AG04449 (cell line): ENCODE results near the gene PCCA.

Experiments
- CTCF ChIA-PET: fragments of 350-600 bp; formaldehyde crosslinking; extraction: SDS; loops from one replicate; lab custom pipeline; 2021; ENCODE audit warnings: antibody characterized with exemption; lab: Yijun Ruan, JAX
- POLR2A ChIA-PET: fragments of 400-600, 350-600 bp; formaldehyde crosslinking; extraction: SDS; loops from one replicate; lab custom pipeline; 2020; ENCODE audit warnings: antibody characterized with exemption, inconsistent platforms; lab: Yijun Ruan, JAX
- DNase-seq: peaks from one replicate; pipeline ENCODE4 v3.0.0-alpha.2; 2010; ENCODE audit warnings: low read depth, low spot score
- H3K4me3 ChIP-seq: 2 replicates; pipeline ENCODE4 v1.5.1; 2011; ENCODE audit warnings: low read depth, mild to moderate bottlenecking, control low read depth, low read length
- CTCF ChIP-seq: IDR thresholded peaks from one replicate; pipeline ENCODE4 v1.5.1; 2011; ENCODE audit warnings: mild to moderate bottlenecking, moderate library complexity, low read length, control low read depth, inconsistent platforms; ENCODE audit not compliant: insufficient read depth; ENCODE audit errors: missing control alignments

PCCA gene

GRCh38 chr13:100478107-100478809 lies 389.4 kb downstream of the PCCA start:
- POLR2A ChIA-PET = no interaction called here
- no peak for TF ChIP-seq CTCF
- DNase-seq = no peak
- H3K4me3 ChIP-seq = no peak overlapping the region
- CTCF ChIA-PET = no interaction called here

GRCh38 chr13:100480676-100481075 lies 391.8 kb downstream of the PCCA start:
- no peak for DNase-seq
- CTCF ChIA-PET = interaction anchor here (1.3 to 1.5 kb wide), 2 partner anchors 13 to 34 kb away, joined by 3 to 5 read pairs; no protein-coding TSS in a partner anchor
- no peak overlapping the region for H3K4me3 ChIP-seq
- POLR2A ChIA-PET = no interaction called here
- no peak for TF ChIP-seq CTCF

GRCh38 chr13:100483139-100483538 lies 394.2 kb downstream of the PCCA start:
- TF ChIP-seq CTCF = no peak
- H3K4me3 ChIP-seq = no peak overlapping the region
- ChIA-PET CTCF (no interaction called here), POLR2A (no interaction called here)
- DNase-seq = no peak

DNA sequence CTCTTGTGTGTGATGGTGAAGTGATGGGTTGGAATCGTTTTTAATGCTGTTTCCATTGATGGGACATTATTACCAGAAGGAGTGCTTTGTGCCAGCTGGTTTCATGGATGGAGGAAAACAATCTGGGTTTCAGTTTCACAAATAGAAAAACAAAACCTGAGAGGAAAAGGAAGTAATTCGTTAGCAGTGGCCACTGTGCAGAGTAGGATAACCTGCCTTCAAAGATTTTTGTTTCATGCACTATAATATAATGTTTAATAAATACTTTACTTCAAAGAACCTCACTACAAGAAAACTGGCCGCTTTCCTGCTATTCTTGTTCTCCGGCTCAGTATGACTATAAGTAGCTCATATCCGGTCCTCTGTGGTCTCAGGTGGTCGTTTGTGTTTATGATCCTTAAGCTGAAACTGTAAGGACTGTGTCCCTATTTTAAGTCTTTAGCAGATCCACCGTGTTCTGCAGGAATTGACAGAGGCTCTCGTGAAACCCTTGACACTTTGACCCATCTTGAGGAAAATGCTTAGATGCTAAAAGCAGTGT lies 395.0 kb downstream of the PCCA start:
- no peak for TF ChIP-seq CTCF
- no peak overlapping the region for H3K4me3 ChIP-seq
- DNase-seq = no peak
- ChIA-PET POLR2A (interaction anchor here (0.7 kb wide), 1 partner anchor 40 kb away, joined by 5 read pairs; no protein-coding TSS in a partner anchor), CTCF (interaction anchor here (1.3 kb wide), 1 partner anchor 567 kb away, joined by 3 read pairs; no protein-coding TSS in a partner anchor)

DNA sequence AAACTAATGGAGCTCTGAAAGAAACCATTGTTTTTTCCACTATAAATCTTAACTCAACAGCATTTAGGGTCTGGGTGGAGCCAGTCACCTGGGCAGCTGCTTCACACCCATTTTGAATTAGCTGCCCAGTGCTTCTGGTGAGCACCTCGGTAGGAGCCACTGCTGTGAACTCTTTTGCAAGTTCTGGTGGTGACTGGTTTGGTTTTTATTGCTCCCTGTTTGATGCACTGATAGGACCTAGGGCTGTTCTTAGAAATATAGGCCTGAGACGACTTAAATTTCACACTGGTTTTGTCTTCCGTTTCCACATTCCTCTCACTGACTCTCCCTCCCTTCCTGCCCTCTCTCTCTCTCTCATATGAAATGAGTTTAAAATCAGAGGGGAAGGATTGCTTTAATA lies 395.8 kb downstream of the PCCA start:
- TF ChIP-seq CTCF = no peak
- ChIA-PET CTCF (interaction anchor here (1.3 kb wide), 1 partner anchor 568 kb away, joined by 3 read pairs; no protein-coding TSS in a partner anchor), POLR2A (no interaction called here)
- no peak for DNase-seq
- no peak overlapping the region for H3K4me3 ChIP-seq

- no peak for DNase-seq
- ChIA-PET CTCF (interaction anchor here (1.4 kb wide), 1 partner anchor 15 kb away, joined by 4 read pairs; no protein-coding TSS in a partner anchor), POLR2A (no interaction called here)
- no peak overlapping the region for H3K4me3 ChIP-seq
- no peak for TF ChIP-seq CTCF
Observed at GRCh38 chr13:100485265-100485664, 396.4 kb downstream of the PCCA start.
